Measurements from ENCODE around the gene CGB1. TPM values are rescaled to one million over a fixed set of nuclear protein-coding genes. Genes with fewer than 3 reads are reported as not detected.

CGB1 gene
- total and polyA plus RNA-seq, 9 of the 15 experiments (the other 6 are each of a cell fraction or from before 2014, with no cell fraction given) = not detected

- DNase-seq (ENCODE audit: extremely low read depth in 1 of 4, low spot score in 3 of 4) (peak; percentile 72 to 79 (median 73)), ATAC-seq (peak; percentile 77), FAIRE-seq (no peak)
- POLR2A ChIA-PET = interaction anchor here (0.6 to 0.9 kb wide), 2 partner anchors 52 to 150 kb away, joined by 3 read pairs; partner anchors contain the start of gene FTL
- CTCF ChIA-PET (ENCODE audit: low intra/inter-chr PET ratio) = no interaction called here
- peaks cover 12% of the 10 kb centered on the region; the same call in 1 of the 2 replicates for H4K20me1 ChIP-seq (replicated peaks; ENCODE audit: control insufficient read depth, insufficient read depth, low read length)
- H3K4me3 ChIP-seq = peak overlapping the region; percentile 41
- BruUV-seq (replicated peaks) = no TSS peak
- peaks cover 7% of the 10 kb centered on the region for H3K9me1 ChIP-seq (ENCODE audit: control insufficient read depth, insufficient read depth, low read length)
- H3K9ac ChIP-seq (ENCODE audit: insufficient read depth in 1 of 2, low read depth in 2 of 2, low read length in 2 of 2) = peak overlapping the region; percentile 30 to 88
- H3K4me1 ChIP-seq (replicated peaks in 1 of 2; ENCODE audit: control insufficient read depth in 2 of 2, insufficient read depth in 2 of 2, low read length in 2 of 2) = peaks cover 21 to 59% of the 10 kb centered on the region in 2 experiments; a peak in 4 of 5 replicates
- peak overlapping the region; percentile 32; the same call in 1 of the 3 replicates for H3K27ac ChIP-seq (ENCODE audit: extremely low read depth, low read depth, low read length)
- intact Hi-C loops (cut with micrococcal nuclease) (no loop called here), in situ Hi-C loops (cut with MboI) (no loop called here)
- H3K4me2 ChIP-seq (ENCODE audit: insufficient read depth, low read length) = peak overlapping the region; percentile 76
- H3K9me3 ChIP-seq (replicated peaks; ENCODE audit: control insufficient read depth, insufficient read depth, low read depth, low read length) = no peaks in the 10 kb centered on the region
- H3K27me3 ChIP-seq (ENCODE audit: control insufficient read depth in 2 of 2, insufficient read depth in 2 of 2, low read length in 2 of 2) = no peaks in the 10 kb centered on the region
- H3K36me3 ChIP-seq (ENCODE audit: control insufficient read depth, insufficient read depth, low read length) = peaks cover 36% of the 10 kb centered on the region; the same call in 2 of the 3 replicates
- H2AFZ ChIP-seq (ENCODE audit: low read depth, low read length) = peak overlapping the region; percentile 44; the same call in 1 of the 2 replicates
- WGBS (ENCODE audit: insufficient coverage, low coverage, missing lambda C conversion rate) = 22% methylated on average over 40 of the region's 62 CpGs
- H3K79me2 ChIP-seq (ENCODE audit: control insufficient read depth, insufficient read depth, low read length) = no peaks in the 10 kb centered on the region
- no peak for TF ChIP-seq ZBED1 (IDR thresholded peaks at IDR 0.05)
- peak; percentile 54 for TF ChIP-seq SUPT5H (IDR thresholded peaks at IDR 0.05)
- no peak for TF ChIP-seq ELF1 (tag; IDR thresholded peaks at IDR 0.05)
- TF ChIP-seq, protein P1, sequence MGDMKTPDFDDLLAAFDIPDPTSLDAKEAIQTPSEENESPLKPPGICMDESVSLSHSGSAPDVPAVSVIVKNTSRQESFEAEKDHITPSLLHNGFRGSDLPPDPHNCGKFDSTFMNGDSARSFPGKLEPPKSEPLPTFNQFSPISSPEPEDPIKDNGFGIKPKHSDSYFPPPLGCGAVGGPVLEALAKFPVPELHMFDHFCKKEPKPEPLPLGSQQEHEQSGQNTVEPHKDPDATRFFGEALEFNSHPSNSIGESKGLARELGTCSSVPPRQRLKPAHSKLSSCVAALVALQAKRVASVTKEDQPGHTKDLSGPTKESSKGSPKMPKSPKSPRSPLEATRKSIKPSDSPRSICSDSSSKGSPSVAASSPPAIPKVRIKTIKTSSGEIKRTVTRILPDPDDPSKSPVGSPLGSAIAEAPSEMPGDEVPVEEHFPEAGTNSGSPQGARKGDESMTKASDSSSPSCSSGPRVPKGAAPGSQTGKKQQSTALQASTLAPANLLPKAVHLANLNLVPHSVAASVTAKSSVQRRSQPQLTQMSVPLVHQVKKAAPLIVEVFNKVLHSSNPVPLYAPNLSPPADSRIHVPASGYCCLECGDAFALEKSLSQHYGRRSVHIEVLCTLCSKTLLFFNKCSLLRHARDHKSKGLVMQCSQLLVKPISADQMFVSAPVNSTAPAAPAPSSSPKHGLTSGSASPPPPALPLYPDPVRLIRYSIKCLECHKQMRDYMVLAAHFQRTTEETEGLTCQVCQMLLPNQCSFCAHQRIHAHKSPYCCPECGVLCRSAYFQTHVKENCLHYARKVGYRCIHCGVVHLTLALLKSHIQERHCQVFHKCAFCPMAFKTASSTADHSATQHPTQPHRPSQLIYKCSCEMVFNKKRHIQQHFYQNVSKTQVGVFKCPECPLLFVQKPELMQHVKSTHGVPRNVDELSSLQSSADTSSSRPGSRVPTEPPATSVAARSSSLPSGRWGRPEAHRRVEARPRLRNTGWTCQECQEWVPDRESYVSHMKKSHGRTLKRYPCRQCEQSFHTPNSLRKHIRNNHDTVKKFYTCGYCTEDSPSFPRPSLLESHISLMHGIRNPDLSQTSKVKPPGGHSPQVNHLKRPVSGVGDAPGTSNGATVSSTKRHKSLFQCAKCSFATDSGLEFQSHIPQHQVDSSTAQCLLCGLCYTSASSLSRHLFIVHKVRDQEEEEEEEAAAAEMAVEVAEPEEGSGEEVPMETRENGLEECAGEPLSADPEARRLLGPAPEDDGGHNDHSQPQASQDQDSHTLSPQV (IDR thresholded peaks at IDR 0.05) = 0 out of 2 replicates have a peak, but pooled peaks have one; percentile 62
- no peak for TF ChIP-seq ARID2 (IDR thresholded peaks at IDR 0.05)
- TF ChIP-seq POLR2A (conservative IDR thresholded peaks at IDR 0.05) = peak; percentile 55; the same call in 1 of the 2 replicates
- peak; percentile 82 for TF ChIP-seq EGR1 (conservative IDR thresholded peaks at IDR 0.05)
- TF ChIP-seq ATF1 (CRISPR knock-in tag; IDR thresholded peaks at IDR 0.05) = no peak
- TF ChIP-seq ATF1 (tag; IDR thresholded peaks at IDR 0.05) = peak; percentile 55; the same call in 1 of the 2 replicates
- TF ChIP-seq GABPB1 (CRISPR knock-in tag; IDR thresholded peaks at IDR 0.05) = 0 out of 2 replicates have a peak, but pooled peaks have one; percentile 24
- TF ChIP-seq NONO (IDR thresholded peaks at IDR 0.05; ENCODE audit: low read depth in 2 of 2, low read length in 1 of 2) = 0 out of 4 replicates have a peak, but pooled peaks of 1 of the 2 experiments have one; percentile 50
- peak; percentile 46 for TF ChIP-seq CTCFL (IDR thresholded peaks at IDR 0.05; ENCODE audit: borderline replicate concordance, insufficient read depth, low read depth, low read length, poor library complexity, severe bottlenecking)
- peak; percentile 28 for TF ChIP-seq PCBP1 (IDR thresholded peaks at IDR 0.05; ENCODE audit: low read depth, low read length, poor library complexity, severe bottlenecking)
- TF ChIP-seq POLR2G (IDR thresholded peaks at IDR 0.05; ENCODE audit: low read depth, low read length) = peak; percentile 84
- TF ChIP-seq RBFOX2 (IDR thresholded peaks at IDR 0.05; ENCODE audit: low read depth, low read length) = peak; percentile 48
- no peak for TF ChIP-seq SIRT6 (IDR thresholded peaks at IDR 0.05; ENCODE audit: low read depth, low read length)
These were observed 18.9 kb downstream of the CGB1 start for GRCh38 chr19:49017666-49018351.

All from K562 (cell line).